ENCODE results near the gene EFS. TPM values are rescaled to one million over a fixed set of nuclear protein-coding genes. Genes with fewer than 3 reads are reported as not detected.
"Not testable (repeated sequence)": the region's sequence is repeated elsewhere in the genome, so short reads cannot be mapped to it uniquely, and the experiment has no call there.

Gene EFS
- total RNA-seq, 1 experiment from 2014 or later: not detected

GRCh38 chr14:23399591-23399990 is 34.6 kb upstream of the EFS start:
- DNase-seq (ENCODE audit: low spot score): no peak

GRCh38 chr14:23399136-23399535 is 34.2 kb upstream of the EFS start:
- DNase-seq (ENCODE audit: low spot score): no peak

- DNase-seq (ENCODE audit: low spot score): no peak
Observed at GRCh38 chr14:23398348-23398747, 33.4 kb upstream of the EFS start.

GRCh38 chr14:23396781-23397407 is 31.9 kb upstream of the EFS start:
- DNase-seq (ENCODE audit: low spot score): no peak

- DNase-seq (ENCODE audit: low spot score): no peak
Observed at GRCh38 chr14:23396126-23396525, 31.2 kb upstream of the EFS start.

GRCh38 chr14:23392613-23393012 is 27.6 kb upstream of the EFS start:
- DNase-seq (ENCODE audit: low spot score): no peak

GRCh38 chr14:23389871-23390270 is 24.9 kb upstream of the EFS start:
- not testable (repeated sequence) for DNase-seq (ENCODE audit: low spot score)

GRCh38 chr14:23389396-23389795 is 24.4 kb upstream of the EFS start:
- DNase-seq (ENCODE audit: low spot score): no peak

- no peak for DNase-seq (ENCODE audit: low spot score)
Observed at GRCh38 chr14:23388996-23389395, 24.0 kb upstream of the EFS start.

GRCh38 chr14:23387916-23388882 is 23.2 kb upstream of the EFS start:
- DNase-seq (ENCODE audit: low spot score): no peak

GRCh38 chr14:23386999-23387398 is 22.0 kb upstream of the EFS start:
- no peak for DNase-seq (ENCODE audit: low spot score)

GRCh38 chr14:23386266-23386657 is 21.3 kb upstream of the EFS start:
- not testable (repeated sequence) for DNase-seq (ENCODE audit: low spot score)

GRCh38 chr14:23385642-23386265 is 20.8 kb upstream of the EFS start:
- no peak for DNase-seq (ENCODE audit: low spot score)

GRCh38 chr14:23385244-23385641 is 20.3 kb upstream of the EFS start:
- DNase-seq (ENCODE audit: low spot score): no peak

GRCh38 chr14:23384364-23385080 is 19.6 kb upstream of the EFS start:
- no peak for DNase-seq (ENCODE audit: low spot score)

GRCh38 chr14:23382731-23383440 is 17.9 kb upstream of the EFS start:
- no peak for DNase-seq (ENCODE audit: low spot score)

- DNase-seq (ENCODE audit: low spot score): no peak
Observed at GRCh38 chr14:23382276-23382675, 17.3 kb upstream of the EFS start.

- DNase-seq (ENCODE audit: low spot score): no peak
Observed at GRCh38 chr14:23381871-23382270, 16.9 kb upstream of the EFS start.

GRCh38 chr14:23380976-23381375 is 16.0 kb upstream of the EFS start:
- no peak for DNase-seq (ENCODE audit: low spot score)

- no peak for DNase-seq (ENCODE audit: low spot score)
Observed at GRCh38 chr14:23380197-23380914, 15.4 kb upstream of the EFS start.

All from A172 (cell line).